ENCODE data around the gene DDI2. TPM values are rescaled to one million over a fixed set of nuclear protein-coding genes. Genes with fewer than 3 reads are reported as not detected.
A peak's percentile ranks its signal among the peaks of the same experiment; 100 is the strongest.

The DDI2 gene
- total RNA-seq, 1 donor from 2014 or later = 22.5 TPM

DNA sequence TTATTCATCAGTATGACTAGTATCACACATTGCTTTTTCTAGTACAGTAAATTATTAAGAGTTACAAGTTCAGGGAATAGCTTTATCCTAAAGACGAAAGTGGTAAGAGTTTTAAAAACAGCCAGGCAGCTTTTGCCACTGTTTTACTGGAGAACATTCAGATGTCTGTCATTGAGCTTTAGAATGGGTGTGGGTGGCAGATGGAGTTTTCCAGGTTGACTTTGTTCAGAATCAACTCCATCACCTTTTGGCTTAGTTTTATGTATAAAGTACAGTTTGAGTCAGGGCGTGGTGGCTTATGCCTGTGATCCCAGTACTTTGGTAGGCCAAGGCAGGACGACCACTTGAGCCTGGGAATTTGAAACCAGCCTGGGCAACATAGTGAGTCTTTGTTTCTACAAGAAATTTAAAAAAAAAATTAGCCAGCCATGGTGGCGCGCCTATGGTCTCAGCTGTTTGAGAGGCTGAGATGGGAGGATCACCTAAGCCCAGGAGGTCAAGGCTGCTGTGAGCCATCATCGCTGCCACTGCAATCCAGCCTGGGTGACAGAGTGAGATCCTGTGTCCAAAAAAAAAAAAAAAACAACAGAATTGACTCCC, 36.9 kb downstream of the DDI2 start:
- intact Hi-C loops (cut with micrococcal nuclease) = no loop called here
- H3K27ac ChIP-seq (replicated peaks) = no peak overlapping the region
- H3K27me3 ChIP-seq (ENCODE audit: low read depth) = no peaks in the 10 kb centered on the region
- no peaks in the 10 kb centered on the region for H3K9me3 ChIP-seq (replicated peaks)
- no peak overlapping the region for H3K4me3 ChIP-seq
- TF ChIP-seq, protein P1, sequence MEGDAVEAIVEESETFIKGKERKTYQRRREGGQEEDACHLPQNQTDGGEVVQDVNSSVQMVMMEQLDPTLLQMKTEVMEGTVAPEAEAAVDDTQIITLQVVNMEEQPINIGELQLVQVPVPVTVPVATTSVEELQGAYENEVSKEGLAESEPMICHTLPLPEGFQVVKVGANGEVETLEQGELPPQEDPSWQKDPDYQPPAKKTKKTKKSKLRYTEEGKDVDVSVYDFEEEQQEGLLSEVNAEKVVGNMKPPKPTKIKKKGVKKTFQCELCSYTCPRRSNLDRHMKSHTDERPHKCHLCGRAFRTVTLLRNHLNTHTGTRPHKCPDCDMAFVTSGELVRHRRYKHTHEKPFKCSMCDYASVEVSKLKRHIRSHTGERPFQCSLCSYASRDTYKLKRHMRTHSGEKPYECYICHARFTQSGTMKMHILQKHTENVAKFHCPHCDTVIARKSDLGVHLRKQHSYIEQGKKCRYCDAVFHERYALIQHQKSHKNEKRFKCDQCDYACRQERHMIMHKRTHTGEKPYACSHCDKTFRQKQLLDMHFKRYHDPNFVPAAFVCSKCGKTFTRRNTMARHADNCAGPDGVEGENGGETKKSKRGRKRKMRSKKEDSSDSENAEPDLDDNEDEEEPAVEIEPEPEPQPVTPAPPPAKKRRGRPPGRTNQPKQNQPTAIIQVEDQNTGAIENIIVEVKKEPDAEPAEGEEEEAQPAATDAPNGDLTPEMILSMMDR (IDR thresholded peaks at IDR 0.05; ENCODE audit: borderline replicate concordance) = no peak
- H3K4me1 ChIP-seq = peaks cover 19% of the 10 kb centered on the region
- peaks cover 88% of the 10 kb centered on the region for H3K36me3 ChIP-seq
- DNase-seq = no peak

DNA sequence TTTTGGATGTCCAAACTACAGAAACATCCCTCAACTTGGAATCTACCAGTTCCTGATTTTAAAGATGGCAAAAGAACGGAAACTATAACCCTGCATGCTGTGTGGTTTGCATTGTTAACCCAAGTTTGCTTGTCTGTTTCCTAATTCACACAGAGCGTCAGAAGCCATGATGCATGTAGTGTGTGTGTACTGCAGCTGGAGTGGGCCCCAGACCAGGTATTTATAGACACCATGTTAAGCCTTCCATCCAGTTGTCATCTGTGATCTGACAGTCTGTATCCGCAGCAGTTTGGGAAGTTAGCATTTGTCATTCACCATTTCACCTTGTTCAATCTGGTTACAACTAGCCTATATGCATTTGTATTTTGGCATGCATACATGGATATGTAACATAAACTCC, 39.2 kb downstream of the DDI2 start:
- intact Hi-C loops (cut with micrococcal nuclease) = no loop called here
- DNase-seq = no peak
- H3K4me3 ChIP-seq = no peak overlapping the region
- peaks cover 89% of the 10 kb centered on the region for H3K36me3 ChIP-seq
- no peaks in the 10 kb centered on the region for H3K27me3 ChIP-seq (ENCODE audit: low read depth)
- peaks cover 19% of the 10 kb centered on the region for H3K4me1 ChIP-seq
- peak overlapping the region; percentile 25 for H3K27ac ChIP-seq (replicated peaks)
- no peaks in the 10 kb centered on the region for H3K9me3 ChIP-seq (replicated peaks)
- TF ChIP-seq, protein P1 (IDR thresholded peaks at IDR 0.05; ENCODE audit: borderline replicate concordance) = peak; percentile 32

DNA sequence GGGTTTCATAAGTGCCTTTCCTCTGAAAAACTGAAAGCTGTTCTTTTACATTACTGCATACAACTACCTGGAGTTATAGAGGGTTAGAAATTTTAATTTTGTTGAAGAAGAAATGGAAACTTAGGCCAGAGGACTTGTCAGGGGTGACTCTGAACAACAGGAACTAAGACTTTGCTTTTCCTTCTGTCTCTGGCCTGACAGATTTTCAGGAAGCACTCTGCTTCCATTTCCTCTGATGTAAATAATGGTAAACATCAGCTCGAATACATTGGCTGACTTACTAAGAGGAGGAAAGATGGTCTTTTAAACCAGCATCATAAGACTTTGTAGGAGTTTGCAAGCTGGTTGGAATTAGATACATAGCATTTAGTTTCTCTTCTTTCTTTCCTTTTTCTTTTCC, 39.8 kb downstream of the DDI2 start:
- Histone ChIP-seq H3K4me1 (peaks cover 21% of the 10 kb centered on the region), H3K4me3 (no peak overlapping the region), H3K9me3 (replicated peaks) (no peaks in the 10 kb centered on the region), H3K27me3 (ENCODE audit: low read depth) (no peaks in the 10 kb centered on the region), H3K27ac (replicated peaks) (peak overlapping the region; percentile 25), H3K36me3 (peaks cover 88% of the 10 kb centered on the region)
- intact Hi-C loops (cut with micrococcal nuclease) = no loop called here
- TF ChIP-seq, protein P1 (IDR thresholded peaks at IDR 0.05; ENCODE audit: borderline replicate concordance) = no peak
- DNase-seq = no peak

DNA sequence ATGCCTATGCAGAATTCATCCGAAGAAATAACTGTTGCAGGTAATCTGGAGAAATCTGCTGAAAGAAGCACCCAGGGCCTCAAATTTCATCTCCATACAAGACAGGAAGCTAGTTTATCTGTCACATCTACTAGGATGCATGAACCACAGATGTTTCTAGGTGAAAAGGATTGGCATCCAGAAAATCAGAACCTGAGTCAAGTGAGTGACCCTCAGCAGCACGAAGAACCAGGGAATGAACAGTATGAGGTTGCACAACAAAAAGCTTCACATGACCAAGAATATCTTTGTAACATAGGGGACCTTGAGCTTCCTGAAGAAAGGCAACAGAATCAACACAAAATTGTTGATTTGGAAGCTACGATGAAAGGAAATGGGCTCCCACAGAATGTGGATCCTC, 42.9 kb downstream of the DDI2 start:
- intact Hi-C loops (cut with micrococcal nuclease) = no loop called here
- no peak for DNase-seq
- Histone ChIP-seq H3K27me3 (ENCODE audit: low read depth) (no peaks in the 10 kb centered on the region), H3K4me1 (peaks cover 36% of the 10 kb centered on the region), H3K36me3 (peaks cover 67% of the 10 kb centered on the region), H3K9me3 (replicated peaks) (no peaks in the 10 kb centered on the region), H3K27ac (replicated peaks) (no peak overlapping the region), H3K4me3 (no peak overlapping the region)
- TF ChIP-seq, protein P1 (IDR thresholded peaks at IDR 0.05; ENCODE audit: borderline replicate concordance) = no peak

DNA sequence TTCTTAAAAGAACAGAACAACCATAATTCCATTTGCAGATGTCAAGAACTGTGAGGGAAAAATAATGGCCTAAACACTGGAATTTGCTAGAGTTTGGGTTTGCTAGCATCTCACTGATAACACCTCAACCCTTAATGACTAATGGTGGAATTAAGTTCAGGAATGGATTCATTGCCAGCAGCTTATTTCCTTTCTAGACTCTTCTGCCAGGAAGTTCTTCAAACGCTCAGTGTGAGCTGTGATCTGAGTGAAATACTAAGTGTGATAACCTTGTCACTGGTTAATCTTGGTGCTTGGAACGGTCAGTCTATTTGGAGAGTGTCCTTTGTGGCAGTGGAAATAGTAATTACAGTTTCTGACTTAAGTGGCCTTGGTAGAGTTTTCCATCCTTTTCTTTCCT, 45.2 kb downstream of the DDI2 start:
- Histone ChIP-seq H3K36me3 (peaks cover 49% of the 10 kb centered on the region), H3K4me3 (no peak overlapping the region), H3K9me3 (replicated peaks) (no peaks in the 10 kb centered on the region), H3K4me1 (peaks cover 25% of the 10 kb centered on the region), H3K27me3 (ENCODE audit: low read depth) (no peaks in the 10 kb centered on the region), H3K27ac (replicated peaks) (peak overlapping the region; percentile 41)
- TF ChIP-seq, protein P1 (IDR thresholded peaks at IDR 0.05; ENCODE audit: borderline replicate concordance) = no peak
- DNase-seq = no peak
- intact Hi-C loops (cut with micrococcal nuclease) = no loop called here
